Nucleus accumbens (tissue), 56 donors: Measurements from ENCODE around the gene UGT3A2.

Experiments used
- DNase-seq, 56 donors: peaks; one replicate each; lab custom pipeline; 2025; lab: John Stamatoyannopoulos, UW

UGT3A2 gene

DNA sequence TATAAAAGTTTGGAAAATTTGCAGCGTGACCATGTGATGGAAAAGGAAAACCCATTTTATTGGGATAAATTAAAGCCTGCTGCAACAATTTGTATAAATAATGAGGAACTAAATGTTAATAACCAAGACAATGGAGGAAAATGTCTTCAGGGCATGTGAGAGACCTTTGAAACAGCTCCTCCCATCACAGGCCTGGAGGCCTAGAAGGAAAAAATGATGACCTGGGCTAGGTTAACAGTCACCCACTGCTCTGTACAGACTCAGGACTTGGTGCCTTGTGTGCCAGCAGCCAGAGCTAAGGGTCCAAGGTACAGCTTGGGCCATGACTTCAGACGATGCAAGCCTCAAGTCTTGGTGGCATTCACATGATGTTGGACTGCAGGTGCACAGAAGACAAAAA, 53.5 kb downstream of the UGT3A2 start:
- DNase-seq = no peak

DNA sequence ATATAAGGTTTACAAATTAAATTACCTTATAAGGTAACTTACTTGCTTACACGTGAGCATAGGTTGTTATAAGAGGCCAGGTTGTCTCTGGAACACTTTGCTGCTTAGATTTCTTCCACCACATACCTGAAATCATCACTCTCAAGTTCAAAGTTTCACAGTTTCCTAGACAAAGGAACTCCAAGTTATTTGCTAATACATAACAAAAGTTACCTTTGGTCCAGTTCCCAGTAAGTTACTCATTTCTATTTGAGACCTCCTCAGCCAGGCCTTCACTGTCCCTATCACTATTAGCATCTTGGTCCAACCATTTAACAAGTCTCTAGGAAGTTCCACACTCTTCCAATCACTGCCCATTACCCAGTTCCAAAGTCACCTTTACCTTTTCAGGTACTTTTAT, 57.0 kb downstream of the UGT3A2 start:
- no peak for DNase-seq

DNA sequence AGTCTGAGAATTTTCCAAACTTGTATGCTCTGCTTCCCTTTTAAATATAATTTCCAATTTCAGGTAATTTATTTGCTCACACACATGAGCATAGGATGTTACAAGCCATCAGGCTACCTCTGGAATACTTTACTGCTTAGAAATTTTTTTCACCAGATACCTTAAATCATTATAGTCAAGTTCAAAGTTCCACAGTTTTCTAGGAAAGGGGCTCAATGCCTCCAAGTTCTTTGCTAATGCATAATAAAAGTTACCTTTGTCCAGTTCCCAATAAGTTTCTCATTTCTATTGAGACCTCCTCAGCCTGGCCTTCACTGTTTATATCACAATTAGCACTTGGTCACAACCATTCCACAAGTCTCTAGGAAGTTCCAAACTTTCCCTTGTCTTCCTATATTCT, 59.3 kb downstream of the UGT3A2 start:
- DNase-seq = no peak

DNA sequence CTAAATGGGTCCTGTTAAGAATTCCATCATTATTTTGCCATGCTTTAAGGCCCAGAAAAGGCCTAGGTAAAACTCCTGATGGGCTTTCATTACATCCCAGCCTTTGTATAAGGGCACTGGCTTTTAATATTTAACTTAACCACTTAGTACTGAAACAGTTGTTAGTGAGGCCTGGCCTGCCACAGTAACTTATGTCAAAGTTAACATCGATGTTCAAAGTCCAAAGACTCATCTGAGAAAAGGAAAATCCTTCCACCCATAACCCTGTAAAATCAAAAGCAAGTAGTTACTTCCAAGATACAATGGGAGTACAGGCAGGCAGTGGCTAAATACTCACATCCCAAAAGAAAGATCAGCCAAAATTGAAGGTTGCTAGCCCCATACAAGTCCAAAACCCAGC, 60.5 kb downstream of the UGT3A2 start:
- no peak for DNase-seq

GRCh38 chr5:36001032-36001431, 65.7 kb downstream of the UGT3A2 start:
- DNase-seq = no peak

DNA sequence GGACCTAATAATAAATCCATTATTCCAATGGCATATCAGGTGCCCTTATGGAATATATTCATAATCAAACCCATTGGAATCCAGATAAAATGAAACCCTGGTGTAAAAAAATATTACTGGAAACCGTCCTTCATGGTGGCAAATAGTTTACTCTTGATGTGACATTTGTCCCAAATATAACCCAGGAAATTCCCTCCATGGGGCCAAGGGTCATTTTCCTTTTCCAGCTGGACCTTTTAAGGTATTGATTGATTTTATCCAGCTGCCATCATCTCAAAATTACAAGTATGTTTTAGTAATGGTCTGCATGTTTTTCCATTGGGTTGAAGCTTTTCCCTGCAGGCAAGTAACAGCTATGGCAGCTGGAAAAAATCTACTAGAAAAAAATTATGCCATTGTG, 67.1 kb downstream of the UGT3A2 start:
- DNase-seq = no peak

DNA sequence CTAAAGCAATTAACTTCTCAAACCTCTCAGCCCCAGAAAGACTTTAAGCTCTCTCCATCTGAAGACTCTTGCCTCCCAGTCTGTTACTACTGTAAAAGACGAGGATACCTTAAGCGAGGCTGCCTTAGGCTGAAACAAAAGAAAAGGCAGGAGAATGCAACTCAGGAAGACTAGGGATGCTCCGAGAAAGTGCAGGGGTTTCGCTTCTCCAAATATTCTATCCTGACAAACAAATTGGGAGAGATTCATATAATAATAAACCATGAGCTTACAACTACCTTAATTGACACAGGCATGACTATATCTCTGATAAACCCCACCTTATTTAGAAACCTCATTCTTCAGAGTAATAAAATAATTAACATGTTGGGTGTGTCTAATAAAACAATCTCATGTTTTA, 70.6 kb downstream of the UGT3A2 start:
- DNase-seq = no peak

DNA sequence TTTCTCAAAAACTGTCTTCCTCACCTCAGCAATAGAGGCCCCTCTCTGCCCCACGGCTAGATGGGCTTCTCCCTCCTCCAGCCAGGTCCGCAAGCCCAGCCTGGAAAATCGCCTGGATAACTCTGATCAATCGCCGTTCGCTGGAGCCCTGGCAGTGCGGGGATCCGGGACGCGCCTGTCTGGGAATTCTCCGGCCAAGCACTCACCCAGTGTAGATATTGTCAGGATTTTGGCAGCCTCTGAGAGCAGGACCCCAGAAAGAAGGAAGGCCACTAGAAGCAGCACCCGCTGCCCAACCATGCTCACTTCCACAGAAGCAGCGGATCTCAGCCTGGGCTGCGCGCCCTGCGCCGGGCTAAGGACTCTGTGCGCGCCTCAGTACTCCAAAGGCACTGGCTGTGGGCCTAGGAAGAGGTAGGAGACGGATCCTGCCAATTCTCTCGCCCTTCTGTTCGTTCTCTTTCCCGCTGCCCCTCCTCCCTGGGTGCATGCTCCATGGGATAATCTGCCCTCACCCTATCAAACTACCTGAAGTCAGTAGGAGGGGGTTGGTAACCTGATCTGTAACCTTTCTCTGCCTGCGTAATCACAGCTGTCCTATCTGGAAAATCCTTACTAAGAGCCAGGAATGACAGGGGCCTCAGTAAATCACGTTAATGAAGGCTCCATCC, 75.6 kb downstream of the UGT3A2 start, which contains the start of gene UGT3A1:
Gene UGT3A1 (minus strand): TSS at position 450 of the 671 bp plus-strand sequence. CDS start 150 bp downstream, at position 300.
- peak in 2 of 56 donors; percentile 1 to 2 for DNase-seq

DNA sequence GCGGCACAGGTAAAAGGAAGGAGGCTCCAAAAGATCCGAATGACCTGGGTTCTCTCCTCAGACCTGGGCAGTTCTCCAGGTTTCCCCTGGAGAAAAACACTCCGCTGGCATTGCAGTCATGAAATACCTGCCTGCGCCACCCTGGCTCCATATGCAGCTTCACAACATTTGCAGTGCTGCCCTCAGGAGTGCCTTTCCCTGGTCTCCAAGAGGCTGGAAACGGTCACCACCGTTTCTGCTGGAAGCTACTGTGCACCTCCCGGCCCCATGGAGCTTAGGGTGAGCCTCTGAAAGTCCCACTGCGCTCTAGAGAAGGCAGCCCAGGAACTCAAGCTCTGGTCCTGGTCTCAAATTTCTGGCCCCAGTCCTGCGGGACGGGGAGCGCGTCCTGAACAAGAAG, 76.2 kb downstream of the UGT3A2 start:
- no peak for DNase-seq

GRCh38 chr5:35988529-35988928, 78.2 kb downstream of the UGT3A2 start:
- DNase-seq = no peak

- no peak for DNase-seq
These were observed 78.9 kb downstream of the UGT3A2 start for GRCh38 chr5:35987776-35988175.
